HT-29 (cell line): ENCODE measurements around the gene ACR. TPM values are rescaled to one million over a fixed set of nuclear protein-coding genes. Genes with fewer than 3 reads are reported as not detected.
"Not testable (repeated sequence)": the region's sequence is repeated elsewhere in the genome, so short reads cannot be mapped to it uniquely, and the experiment has no call there.

ENCODE experiments used
- DNase-seq: peaks from one replicate; pipeline ENCODE4 v3.0.0-alpha.2; 2015; ENCODE audit warnings: low spot score
- total RNA-seq: library from RNA; depleted of rRNA; stranded (reverse); fragments of >200 nt; shearing (Covaris generic); gene quantifications from 2 replicates; pipeline ENCODE4 v1.2.3, GENCODE V29; 2014

Gene ACR
- total RNA-seq, 1 experiment from 2014 or later: not detected

- no peak for DNase-seq
Measured at GRCh38 chr22:50732681-50733080, 5.3 kb upstream of the ACR start.

GRCh38 chr22:50733521-50734342 lies 4.3 kb upstream of the ACR start:
- no peak for DNase-seq

GRCh38 chr22:50734343-50734771 lies 3.6 kb upstream of the ACR start:
- DNase-seq: no peak

DNA sequence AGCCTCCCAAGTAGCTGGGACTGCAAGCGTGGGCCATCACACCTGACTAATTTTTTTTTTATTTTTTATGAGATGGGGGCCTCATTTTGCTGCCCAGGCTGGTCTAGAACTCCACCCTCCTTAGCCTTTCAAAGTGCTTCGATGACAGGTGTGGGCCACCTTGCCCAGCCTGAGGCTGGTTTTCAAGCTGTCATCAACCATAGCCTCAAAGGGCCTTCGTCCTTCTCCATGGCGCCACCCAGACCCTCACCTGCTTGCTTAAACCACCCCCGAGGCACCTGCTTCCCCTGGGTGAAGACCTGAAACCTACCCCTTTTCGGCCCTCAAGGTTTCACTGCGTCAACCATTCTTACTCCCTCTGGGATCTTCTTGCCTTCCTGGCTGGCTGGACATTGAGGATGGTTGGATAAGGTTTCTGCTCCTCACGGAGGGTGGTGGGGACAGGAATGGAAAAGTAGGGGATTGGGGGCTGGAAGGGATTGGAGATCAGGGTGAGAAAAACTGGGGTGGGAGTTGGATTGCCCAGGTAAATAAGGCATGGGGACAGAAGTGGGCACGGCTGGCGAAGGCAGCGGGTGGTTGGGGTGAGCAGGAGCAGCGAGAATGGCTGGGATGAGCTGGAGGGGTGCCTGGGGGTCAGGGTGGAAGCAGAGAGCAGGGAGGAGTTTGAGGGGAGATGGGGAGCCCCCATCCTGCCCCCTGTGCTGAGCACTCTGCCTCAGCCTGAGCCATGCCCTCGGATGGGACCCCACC lies 2.8 kb upstream of the ACR start:
- DNase-seq: no peak

DNA sequence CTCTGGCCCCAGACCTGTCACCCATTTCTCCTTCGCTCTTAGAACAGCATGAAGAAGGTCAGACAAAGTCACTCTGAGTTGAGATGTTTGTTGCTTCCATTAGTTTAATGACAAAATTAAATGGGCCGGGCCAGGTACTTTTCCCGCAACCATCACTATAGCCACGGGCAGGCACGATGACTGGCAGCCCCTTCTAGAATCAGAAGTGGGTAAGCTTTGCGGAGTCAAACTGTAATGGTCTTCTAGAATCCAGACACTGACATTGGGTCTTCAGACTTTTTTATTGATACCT lies 2.3 kb upstream of the ACR start:
- DNase-seq: no peak

DNA sequence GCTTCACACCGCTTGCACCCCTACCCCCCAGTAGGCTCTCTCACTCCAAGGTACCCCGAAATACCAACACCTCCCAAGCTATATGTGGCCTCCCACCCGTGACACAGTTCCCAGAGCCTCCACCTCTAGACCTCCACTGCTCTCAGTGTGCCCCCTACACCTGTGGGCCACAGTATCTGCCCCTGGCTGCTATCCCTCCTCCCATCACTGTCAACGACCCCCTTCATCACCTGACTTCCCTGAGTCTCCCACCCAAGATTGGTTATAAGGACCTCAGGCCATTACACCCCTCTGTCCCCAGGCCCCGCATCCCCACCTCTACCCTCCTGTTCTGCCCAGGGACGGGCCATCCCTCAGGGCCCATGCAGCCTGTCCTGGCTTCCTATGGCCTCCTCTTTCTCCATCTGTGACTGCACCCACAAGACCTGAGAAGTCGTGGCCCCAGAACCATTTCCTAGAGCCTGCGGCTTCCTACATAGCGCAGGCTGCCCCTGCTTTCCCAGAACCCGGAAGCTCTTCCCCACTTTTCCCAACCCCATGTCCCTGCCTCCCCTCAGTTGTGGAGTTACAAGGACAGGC lies 734 bp downstream of the ACR start:
- DNase-seq: no peak

- DNase-seq: no peak
Measured at GRCh38 chr22:50739279-50739691, 1.3 kb downstream of the ACR start.

DNA sequence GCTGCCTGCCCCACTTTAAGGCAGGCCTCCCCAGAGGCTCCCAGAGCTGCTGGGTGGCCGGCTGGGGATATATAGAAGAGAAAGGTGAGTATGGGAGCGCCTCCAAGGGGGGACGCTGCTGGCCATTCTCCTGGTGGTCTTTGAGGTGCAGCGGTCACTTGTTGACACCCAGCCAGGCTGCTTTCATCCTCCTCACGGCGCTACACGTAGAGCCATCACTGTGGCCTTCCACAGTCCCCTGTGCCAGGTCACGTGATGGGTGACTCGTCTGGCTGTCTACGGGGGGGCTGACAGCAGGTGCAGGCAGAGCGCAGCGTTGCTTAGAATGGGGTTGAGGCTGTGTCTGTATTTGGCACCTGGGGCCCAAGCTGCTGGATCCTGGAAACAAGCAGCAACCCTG lies 1.9 kb downstream of the ACR start:
- DNase-seq: no peak

DNA sequence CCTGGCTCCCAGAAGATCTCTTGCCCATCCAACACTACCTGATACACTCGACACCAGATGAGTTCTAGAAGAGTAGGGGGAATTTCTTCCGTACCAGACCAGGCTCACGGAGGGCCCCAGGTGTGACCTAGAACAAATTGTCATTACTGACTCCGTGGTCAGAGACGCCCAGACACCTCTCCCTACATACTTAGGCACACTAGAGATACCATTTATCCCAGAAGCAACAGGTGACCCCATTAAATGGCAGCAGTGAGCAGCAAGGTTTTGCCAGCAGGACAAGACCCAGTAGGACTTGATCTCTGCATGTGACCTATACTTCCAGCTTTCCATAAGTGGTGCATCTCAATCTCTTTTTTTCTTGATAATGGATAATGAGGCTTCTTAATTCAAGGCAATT lies 2.7 kb downstream of the ACR start:
- DNase-seq: not testable (repeated sequence)

- DNase-seq: not testable (repeated sequence)
Measured at GRCh38 chr22:50744424-50744823, 6.4 kb downstream of the ACR start.

GRCh38 chr22:50747521-50747920 lies 9.5 kb downstream of the ACR start:
- DNase-seq: not testable (repeated sequence)

DNA sequence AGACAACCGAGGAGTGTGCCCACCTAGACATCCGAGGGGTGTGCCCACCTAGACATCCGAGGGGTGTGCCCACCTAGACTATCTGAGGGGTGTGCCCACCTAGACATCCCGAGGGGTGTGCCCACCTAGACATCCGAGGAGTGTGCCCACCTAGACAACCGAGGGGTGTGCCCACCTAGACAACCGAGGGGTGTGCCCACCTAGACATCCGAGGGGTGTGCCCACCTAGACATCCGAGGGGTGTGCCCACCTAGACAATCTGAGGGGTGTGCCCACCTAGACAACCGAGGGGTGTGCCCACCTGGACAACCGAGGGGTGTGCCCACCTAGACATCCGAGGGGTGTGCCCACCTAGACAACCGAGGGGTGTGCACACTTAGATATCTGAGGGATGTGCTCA lies 10.6 kb downstream of the ACR start:
- DNase-seq: not testable (repeated sequence)

- DNase-seq: not testable (repeated sequence)
Measured at GRCh38 chr22:50749302-50750074, 11.5 kb downstream of the ACR start.

DNA sequence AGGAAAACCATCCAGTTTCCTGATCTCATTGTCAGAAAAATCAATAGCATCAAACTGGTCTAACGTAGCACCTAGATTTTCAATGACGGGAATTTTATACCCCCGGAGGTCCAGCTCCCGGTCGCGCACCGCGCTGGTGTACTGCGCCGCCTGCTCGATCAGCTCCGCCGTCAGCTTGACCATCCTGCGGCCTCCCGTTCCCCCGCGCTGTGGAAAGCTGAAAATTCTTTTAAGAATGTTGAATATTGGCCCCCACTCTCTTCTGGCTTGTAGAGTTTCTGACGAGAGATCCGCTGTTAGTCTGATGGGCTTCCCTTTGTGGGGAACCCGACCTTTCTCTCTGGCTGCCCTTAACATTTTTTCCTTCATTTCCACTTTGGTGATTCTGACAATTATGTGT lies 17.2 kb downstream of the ACR start:
- DNase-seq: not testable (repeated sequence)

- not testable (repeated sequence) for DNase-seq
Measured at GRCh38 chr22:50756406-50756805, 18.4 kb downstream of the ACR start.

DNA sequence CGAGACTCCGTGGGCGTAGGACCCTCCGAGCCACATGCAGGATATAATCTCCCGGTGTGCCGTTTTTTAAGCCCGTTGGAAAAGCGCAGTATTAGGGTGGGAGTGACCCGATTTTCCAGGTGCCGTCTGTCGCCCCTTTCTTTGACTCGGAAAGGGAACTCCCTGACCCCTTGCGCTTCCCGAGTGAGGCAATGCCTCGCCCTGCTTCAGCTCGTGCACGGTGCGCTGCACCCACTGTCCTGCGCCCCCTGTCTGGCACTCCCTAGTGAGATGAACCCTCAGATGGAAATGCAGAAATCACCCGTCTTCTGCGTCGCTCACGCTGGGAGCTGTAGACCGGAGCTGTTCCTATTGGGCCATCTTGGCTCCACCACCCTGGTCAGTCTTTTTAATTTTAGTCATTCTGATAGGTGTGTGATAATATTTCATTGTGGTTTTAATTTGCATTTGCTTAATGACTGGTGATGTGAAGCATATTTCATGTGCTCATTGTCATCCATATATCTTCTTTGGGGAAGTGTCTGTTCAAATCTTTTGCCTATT lies 19.0 kb downstream of the ACR start:
- DNase-seq: peak; percentile 19

- not testable (repeated sequence) for DNase-seq
Measured at GRCh38 chr22:50759597-50760341, 21.8 kb downstream of the ACR start.

- not testable (repeated sequence) for DNase-seq
Measured at GRCh38 chr22:50761829-50762228, 23.8 kb downstream of the ACR start.

DNA sequence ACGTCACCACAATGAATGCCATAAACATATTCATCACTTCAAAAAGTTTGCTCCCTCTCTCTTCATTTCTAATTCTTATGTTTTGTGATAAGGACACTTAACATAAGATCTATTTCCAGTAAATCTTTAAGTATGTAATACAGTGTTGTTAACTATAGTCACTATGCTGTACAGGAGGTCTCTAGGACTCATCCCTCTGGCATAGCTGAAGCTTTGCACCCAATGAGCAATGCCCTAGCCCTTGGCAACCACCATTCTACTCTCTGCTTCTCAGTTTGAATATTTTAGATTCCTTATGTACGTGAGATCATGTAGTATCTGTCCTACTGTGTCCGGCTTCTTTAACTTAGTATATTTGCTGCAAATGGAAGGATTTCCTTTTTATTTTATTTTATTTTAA lies 26.3 kb downstream of the ACR start:
- not testable (repeated sequence) for DNase-seq

- DNase-seq: peak; percentile 64
Measured at GRCh38 chr22:50775132-50775531, 37.1 kb downstream of the ACR start.

DNA sequence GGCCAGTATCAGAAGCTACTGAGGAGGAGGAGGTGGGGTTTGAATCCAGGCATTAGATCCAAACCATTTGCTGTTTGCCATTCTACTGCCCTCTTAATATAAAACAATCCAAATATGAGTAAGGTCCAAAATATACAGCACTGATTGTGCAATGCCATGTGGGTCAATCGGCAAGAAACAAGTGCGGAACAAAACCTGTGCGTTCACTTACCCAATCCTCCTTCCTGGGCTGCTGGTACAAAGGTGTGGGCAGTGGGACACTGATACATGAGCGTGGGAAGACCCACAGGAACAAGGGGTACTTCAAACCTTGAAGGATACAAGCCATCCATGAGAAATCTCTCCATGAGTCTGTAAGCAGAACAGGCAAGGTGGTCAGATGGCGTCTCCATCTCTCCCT lies 39.6 kb downstream of the ACR start:
- DNase-seq: not testable (repeated sequence)
